ENCODE results near the gene CAPN12.

- no peak for TF ChIP-seq CTCF (conservative IDR thresholded peaks at IDR 0.05; ENCODE audit: low read length)
- TF ChIP-seq EZH2phosphoT487 (IDR thresholded peaks at IDR 0.05; ENCODE audit: borderline replicate concordance, low read depth, low read length), result no peak
Measured at GRCh38 chr19:38737921-38738737, 6.1 kb downstream of the CAPN12 start.
